GM18502 (cell line): ENCODE results near the gene RHBDF1.
A peak's percentile ranks its signal among the peaks of the same experiment; 100 is the strongest.
"Not testable (repeated sequence)": the region's sequence is repeated elsewhere in the genome, so short reads cannot be mapped to it uniquely, and the experiment has no call there.

ENCODE experiments used
- ATAC-seq: cut with Tn5 transposase; IDR thresholded peaks from one replicate; pipeline ENCODE4 v1.9.1; 2021; ENCODE audit warnings: mild to moderate bottlenecking; ENCODE audit not compliant: unreplicated experiment, poor library complexity

Gene RHBDF1

DNA sequence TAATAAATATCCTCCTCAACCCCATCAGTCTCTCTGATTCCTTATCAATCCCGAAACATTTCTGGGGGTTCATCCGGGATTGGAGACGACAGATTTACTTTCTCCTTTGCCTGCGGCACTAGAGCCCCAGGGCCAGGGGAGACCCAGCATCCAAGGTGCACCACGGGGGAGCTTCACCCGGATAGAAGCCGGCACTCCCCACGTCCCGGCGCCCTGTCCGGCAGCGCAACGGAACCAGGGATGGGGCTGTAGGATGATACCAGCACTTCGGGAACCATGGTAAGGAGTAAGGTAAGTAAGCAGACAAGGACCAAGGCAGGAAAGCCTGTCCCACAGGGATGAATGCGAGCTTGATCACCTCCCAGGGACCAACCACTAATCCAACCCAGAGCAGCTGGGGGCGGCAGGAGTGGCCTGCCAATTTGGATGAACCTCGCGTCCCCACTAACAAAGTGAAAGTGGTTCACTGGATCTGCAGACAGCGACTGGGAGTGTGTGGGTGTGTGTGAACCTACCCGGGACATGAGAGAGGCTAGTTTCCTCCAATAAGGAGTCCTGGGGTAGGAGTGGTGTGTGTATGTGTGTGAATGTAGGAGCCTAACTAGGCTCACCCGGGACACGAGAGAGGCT is 30.9 kb downstream of the RHBDF1 start:
- ATAC-seq, result no peak

DNA sequence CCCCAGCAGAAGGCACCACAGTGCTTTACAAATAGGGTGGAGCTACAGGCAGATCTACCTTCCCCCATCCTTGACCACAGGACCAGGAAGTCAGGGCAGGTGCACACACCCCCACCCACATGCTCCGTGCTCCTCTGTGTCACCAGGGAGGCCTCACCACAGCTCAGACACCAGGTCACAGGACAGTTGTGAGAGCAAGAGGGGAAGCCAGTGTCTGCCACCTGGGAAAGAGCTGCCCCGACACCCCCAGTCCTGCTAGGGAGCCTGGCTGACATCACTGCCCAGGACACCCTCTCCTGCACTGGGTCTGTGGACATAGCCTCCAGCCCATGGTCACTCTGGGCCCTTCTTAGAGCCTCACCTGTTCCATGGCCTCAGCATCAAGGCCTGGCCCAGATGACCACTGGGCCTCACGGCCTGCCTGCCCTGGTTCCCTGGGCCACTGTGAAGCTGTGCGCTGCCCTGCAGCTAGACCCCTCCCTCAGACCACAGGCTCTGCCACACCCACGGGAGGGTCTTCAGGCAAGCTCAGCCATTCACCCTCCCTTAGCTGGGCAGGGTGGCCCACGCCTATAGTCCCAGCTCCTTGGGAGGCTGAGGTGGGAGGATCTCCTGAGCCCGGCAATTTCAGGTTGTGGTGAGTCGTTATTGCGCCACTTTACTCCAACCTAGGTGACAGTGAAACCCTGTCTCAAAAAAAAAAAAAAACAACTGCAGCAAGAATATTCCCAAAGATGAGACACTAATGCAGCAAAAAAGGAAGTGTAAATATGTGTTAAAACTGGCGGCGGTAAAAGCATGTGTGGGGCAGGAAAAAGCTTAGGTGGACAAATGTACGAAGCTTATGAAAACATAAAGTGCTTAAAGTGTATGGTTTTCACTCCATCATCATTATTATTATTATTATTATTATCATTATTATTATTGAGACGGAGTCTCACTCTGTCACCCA is 33.2 kb downstream of the RHBDF1 start:
- peak; percentile 72 for ATAC-seq

DNA sequence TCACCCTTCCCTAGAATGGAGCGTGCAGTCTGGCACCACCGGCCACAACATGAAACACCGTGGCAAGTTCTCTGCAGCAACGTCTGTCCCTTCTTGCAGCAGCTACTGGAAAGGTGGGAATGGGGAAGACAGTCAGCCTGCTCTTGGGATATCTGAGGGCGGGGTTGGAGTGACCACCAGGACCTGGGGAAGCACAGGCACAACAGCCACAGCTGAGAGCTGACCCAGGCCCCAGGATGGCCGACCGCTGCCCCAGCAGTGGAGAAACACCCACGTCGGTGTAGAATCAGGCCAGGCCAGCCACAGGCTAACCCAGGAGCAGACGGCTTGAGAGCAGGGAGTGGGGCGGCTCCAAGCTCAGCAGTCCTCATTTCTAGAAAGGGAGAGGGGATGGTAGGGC is 34.2 kb downstream of the RHBDF1 start:
- not testable (repeated sequence) for ATAC-seq

DNA sequence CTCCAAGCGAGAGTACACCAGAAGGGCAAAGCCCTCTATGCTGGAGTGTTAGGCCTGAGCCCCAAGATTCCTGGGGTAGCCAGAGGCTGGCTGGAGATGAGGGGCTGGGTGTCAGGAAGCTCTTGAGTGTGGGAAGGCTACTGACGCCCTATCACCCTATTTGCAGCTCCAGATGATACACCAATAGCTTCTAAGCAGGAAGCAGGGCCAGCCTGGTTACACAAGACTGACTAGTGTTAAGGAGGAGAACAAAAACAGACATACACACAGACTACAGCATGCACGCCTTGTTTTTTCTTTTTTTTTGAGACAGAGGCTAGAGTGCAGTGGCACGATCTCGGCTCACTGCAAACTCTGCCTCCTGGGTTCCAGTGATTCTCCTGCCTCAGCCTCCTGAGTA is 34.9 kb downstream of the RHBDF1 start:
- ATAC-seq, result no peak

DNA sequence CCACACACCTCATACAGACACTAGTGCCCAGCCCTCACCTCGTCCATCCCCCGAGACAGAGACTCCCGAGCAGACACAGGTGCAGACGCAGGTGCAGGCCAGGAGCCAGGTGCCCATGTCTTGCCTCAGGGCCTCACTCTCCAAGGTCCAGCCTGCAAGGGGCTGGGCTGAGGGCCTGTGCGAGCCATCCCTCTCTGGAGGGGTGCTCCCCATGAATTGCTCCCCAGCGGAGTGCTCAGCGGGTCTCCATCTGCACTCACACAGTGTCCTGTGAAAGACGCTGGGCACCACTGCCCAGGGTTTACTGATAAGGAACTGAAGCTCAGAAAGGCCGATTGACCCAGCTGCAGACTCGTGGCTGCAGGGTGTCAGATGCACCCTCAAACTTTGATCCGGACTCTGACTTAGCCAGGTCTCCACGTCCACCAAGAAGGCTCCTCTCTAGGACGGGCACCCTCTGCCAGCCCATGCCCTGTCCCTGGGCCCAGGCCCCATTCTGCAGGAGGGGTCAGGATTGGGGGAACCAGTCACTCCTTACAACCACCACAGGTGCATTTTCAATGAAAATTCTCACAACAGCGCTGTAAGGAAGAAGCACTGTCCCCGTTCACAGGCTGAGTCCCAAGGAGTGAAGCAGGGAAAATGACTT is 36.0 kb downstream of the RHBDF1 start:
- no peak for ATAC-seq

DNA sequence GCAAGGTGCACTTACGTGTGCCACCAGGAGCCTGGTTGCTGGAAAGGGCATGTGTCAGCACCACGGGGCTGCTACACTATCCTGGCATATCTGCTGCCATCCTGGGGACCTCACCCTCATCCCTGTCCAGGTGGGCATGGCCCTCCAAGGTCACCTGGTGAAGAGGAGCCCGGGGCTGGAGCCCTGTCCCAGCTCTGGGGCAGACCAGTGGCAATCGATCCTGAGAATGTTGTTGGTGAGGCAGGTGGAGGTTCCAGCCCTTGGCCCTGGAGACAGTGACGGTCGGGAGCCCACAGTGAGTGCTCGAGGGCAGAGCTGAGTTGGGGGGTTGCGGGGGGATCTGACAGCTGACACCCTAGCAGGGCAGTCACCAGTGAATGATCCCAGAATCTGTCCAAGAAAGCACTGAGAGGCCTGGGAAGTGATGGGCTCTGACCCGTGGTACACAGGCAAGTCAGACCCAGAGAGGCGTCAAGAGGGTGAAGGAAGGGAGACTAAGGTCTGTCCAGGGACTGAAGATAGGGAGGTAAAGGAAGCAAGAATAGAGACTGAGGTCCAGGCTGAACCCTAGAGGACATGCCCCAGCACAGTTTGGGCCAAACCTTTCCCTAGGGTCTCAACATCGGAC is 36.6 kb downstream of the RHBDF1 start:
- no peak for ATAC-seq

DNA sequence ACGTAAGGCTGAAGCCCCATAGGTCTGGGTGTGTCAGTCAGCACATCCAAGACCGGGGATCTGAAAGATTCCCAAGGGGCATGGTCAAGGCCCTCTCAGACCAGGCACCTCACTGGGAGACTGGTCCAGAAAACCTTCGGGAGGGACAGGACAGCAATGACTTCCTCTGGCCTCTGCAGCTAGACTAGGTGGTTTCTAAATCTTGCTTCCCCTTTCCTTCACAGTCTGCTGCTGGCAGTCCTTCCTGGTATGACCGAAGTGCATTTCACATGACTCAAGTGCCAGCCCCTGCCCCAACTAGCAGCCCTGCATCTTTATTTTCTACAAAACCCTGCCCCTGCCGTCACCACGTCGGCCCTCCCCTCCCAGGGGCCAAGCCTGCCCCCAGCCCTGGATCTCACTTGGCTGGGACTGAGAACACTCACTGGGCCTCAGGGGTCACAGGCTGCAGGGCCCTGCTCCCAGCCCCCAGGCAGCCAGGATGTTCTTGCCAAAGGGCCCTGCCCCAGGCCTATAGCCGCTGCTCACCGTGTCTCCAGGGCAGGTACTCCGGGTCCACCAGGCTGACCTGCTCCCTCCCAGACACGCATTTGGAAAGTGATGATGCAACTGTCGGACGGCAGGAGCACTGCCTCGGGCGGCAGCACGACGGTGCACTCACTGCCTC is 37.3 kb downstream of the RHBDF1 start:
- no peak for ATAC-seq

DNA sequence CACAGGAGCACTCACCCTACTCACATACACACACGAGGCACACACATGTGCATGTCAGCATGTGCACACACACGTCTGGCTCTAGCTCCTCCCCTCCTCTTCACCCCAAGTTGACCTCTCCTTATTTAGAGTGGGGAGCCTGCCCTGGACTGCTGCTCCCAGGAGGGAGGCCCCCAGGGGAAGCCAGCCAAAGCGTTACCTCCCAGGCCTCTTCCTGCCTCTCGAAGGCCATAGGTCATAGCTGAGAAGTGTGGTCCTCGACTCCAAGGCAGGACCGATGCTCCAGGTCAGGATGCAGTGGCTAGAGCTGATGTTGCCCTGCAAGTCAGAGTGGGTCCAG is 37.8 kb downstream of the RHBDF1 start:
- no peak for ATAC-seq

DNA sequence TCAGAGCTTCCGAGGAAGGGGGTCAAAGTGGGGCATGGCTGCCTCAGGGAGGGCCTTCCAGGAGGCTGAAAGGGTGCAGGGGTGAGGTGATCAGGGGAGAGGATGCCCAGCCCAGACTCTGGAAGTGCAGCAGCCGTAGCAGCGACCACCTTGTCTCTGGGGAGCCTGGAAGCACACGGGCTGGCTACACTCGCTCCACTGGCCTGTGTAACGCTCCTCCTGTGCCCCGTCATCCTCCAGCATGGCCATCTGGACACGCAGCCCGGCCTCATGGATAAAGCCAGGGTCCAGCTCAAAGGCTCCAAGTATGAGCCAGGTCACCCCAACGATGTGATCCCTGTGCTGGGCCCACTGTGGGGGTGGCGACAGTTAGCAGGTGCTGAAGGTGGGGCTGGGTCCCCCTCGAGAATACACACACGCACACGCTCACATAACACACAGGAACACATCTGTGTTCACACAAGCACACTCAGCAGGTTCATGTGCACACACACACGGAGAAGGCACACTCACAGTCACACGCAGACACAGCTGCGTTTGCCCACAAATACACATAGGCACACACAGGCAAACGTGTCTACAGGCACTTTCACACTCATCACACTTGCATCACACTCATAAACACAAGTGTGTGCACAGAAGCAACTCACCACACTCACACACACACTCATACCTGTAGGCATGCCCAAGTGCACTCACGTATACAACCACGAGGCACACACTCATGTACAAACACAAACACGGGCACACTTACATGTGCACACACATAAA is 38.4 kb downstream of the RHBDF1 start:
- ATAC-seq, result no peak

DNA sequence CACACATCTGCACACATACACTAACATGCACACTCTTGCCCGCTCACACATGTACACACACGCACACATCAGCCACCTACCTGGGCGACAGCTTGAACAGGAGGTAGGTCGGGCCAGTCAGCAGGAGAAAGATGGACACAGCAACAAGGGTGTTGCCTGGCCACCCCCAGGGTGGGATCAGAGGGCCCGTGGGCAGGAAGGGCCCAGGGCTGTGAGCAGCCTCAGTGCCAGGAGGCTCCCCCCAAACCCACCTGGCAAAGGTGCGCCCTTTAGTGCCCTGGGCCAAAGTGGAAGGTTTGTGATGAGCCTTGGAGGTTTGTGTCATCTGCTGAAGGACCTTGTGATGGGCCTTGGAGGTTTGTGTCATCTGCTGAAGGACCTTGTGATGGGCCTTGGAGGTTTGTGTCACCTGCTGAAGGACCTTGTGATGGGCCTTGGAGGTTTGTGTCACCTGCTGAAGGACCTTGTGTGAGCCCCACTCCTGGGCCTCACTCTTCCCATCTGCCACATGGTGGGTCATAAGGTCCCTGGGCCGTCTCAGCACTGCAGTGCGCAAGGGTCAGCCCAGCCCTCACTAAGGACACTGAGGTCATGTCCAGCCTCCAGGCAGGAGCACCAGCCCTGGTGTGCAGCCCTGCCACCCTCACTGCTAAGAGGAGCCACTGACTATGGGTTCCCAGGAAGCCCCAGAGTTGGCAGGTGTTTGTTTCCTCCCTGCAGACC is 39.1 kb downstream of the RHBDF1 start:
- ATAC-seq, result not testable (repeated sequence)

DNA sequence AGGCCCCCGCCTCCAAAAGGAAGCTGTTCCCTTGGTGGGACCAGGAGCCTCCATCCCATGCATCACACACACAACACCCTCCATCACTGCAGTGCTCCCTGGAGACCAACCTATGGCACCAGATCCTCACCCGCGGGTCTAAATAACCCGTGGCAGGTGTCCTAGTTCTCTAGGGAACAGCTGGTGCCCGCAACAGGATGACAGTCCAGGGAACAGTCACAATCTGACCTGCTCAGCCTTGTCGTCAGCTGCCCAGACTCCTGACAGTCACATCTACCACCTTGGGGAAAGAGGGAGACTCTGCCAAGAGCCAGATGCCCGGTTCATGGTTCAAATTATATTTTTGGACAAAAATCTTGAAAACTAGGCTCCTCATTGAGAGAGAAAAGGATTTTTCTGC is 41.8 kb downstream of the RHBDF1 start:
- ATAC-seq, result not testable (repeated sequence)

DNA sequence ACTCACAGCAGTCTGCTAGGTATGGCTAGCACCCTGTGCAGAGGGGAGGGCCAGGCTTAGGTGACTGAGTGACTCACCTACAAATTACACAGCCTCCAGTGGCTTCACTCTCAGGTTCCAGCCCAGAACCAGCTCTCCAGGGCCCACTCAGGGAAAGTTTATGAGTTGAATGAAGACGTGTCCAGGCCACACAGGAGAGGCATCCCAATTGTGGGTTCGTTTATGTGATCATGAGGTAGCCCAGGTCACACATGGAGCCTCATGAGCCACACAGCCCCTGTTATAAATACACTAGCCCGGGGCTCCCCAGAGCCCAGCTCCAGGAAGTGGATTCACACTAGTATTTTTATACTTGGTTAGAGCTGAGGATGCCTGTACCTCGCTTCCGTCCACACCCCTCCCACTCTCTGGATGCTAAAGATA is 46.5 kb downstream of the RHBDF1 start:
- not testable (repeated sequence) for ATAC-seq

DNA sequence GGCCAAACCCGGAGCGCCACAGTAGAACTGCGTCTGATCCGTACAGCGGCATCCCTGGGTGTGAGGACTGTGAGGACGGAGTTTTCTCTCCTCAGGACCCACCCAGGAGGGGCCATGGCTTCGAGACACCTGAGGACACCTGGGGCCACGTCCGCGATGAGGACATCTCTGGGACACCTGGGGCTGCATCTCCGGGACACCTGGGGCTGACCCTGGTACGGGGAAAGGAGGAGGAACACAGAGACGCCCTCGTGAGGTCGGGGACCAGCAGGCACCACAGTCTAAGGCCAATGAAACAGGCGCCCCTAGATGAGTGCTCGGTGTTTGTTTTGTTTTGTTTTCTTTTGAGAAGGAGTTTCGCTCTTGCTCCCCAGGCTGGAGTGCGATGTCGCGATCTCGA is 48.3 kb downstream of the RHBDF1 start:
- ATAC-seq, result not testable (repeated sequence)

DNA sequence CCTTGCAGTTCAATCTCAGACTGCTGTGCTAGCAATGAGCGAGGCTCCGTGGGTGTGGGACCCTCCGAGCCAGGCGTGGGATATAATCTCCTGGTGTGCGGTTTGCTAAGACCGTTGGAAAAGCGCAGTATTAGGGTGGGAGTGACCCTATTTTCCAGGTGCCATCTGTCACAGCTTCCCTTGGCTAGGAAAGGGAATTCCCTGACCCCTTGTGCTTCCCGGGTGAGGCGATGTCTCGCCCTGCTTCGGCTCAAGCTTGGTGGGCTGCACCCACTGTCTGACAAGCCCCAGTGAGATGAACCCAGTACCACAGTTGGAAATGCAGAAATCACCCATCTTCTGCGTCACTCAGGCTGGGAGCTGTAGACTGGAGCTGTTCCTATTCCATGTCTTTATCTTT is 51.5 kb downstream of the RHBDF1 start:
- not testable (repeated sequence) for ATAC-seq

DNA sequence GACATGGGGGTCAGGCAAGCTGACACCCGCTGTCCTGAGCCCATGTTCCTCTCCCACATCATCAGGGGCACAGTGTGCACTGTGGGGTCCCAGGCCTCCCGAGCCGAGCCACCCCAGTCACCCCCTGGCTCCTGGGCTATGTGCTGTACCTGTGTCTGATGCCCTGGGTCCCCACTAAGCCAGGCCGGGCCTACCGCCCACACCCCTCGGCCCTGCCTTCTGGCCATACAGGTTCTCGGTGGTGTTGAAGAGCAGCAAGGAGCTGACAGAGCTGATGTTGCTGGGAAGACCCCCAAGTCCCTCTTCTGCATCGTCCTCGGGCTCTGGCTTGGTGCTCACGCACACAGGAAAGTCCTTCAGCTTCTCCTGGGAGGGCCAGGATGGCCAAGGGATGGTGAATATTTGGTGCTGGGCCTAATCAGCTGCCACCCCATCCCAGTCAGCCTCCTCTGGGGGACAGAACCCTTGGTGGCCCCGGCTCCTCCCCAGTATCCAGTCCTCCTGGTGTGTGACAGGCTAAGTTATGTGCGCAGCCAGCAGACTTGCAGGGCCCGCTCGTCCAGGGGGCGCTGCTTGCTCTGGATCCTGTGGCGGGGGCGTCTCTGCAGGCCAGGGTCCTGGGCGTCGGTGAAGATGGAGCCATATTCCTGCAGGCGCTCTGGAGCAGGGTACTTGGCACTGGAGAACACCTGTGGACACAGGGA is 55.2 kb downstream of the RHBDF1 start:
- not testable (repeated sequence) for ATAC-seq

DNA sequence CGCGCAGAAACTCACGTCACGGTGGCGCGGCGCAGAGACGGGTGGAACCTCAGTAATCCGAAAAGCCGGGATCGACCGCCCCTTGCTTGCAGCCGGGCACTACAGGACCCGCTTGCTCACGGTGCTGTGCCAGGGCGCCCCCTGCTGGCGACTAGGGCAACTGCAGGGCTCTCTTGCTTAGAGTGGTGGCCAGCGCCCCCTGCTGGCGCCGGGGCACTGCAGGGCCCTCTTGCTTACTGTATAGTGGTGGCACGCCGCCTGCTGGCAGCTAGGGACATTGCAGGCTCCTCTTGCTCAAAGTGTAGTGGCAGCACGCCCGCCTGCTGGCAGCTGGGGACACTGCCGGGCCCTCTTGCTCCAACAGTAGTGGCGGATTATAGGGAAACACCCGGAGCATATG is 61.7 kb downstream of the RHBDF1 start:
- ATAC-seq, result not testable (repeated sequence)

DNA sequence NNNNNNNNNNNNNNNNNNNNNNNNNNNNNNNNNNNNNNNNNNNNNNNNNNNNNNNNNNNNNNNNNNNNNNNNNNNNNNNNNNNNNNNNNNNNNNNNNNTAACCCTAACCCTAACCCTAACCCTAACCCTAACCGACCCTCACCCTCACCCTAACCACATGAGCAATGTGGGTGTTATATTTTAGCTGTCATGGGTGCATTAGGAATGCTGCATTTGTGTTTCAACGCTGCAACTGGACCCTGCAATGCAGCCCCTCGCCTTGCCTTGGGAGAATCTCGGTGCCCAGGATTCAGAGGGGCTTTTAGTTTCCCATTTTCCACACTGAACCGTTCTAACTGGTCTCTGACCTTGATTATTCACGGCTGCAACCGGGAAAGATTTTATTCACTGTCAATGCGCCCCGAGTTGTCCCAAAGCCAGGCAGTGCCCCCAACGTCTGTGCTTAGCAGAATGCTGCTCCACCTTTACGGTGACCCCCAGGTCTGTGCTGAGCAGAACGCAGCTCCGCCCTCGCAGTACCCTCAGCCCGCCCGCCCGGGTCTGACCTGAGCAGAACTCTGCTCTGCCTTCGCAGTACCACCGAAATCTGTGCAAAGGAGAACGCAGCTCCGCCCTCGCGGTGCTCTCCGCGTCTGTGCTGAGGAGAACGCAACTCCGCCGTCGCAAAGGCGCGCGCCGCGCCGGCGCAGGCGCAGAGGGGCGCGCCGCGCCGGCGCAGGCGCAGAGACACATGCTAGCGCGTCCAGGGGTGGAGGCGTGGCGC is 62.3 kb downstream of the RHBDF1 start:
- ATAC-seq, result no peak
